K562 treated with DMSO at 1 percent for 48 hours (cell line): Measurements from ENCODE around the gene CDH15. TPM values are rescaled to one million over a fixed set of nuclear protein-coding genes. Genes with fewer than 3 reads are reported as not detected.

Source experiments
- total RNA-seq: library from RNA; unstranded; fragments of 300-600 nt; gene quantifications from 2 replicates; pipeline ENCODE4 v1.2.3, GENCODE V29; 2022; ENCODE audit warnings: low replicate concordance; ENCODE audit errors: extremely low read depth

Gene CDH15
- not detected in 2 replicates for total RNA-seq

DNA sequence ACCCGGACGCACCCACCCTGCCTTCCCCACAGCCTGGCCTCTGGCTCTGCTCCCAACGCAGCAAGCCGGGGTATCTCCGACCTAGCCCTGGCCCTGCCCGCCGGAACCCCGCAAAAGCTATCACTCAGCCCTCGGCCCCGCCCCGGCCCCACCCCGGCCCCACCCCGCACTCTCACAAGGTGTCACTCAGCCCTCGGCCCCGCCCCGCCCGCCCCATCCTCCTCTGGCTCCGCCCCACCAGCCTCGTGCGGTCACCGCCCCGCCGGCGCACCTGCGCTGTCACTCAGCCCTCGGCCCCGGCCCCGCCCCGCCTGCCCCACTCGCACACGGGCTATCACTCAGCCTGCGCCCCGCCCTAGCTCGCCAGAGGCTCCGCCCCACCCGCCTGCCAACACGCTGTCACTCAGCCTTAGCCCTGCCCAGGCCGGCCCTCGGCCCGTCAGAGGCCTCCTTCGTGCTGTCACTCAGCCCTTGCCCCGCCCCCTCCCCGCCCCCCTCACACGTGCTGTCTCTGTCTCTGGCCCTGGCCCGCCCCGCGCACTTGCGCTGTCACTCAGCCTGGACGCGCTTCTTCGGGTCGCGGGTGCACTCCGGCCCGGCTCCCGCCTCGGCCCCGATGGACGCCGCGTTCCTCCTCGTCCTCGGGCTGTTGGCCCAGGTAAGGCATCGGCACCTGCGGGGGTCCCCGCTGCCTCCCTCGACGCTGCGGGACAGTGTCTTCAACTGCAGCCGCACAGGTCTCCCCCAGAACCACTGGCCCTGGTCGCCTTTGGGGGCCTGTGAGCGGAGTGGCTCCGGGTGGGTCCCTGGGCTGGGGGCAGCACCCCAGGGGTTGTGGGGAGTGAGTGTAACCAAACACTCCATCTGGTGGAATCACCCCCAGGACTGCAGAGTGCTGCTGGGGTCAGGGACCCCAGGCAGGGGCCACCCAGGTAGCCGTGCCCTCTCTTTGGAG, at the start of gene CDH15:
Gene CDH15 (plus strand): TSS at position 533 of the 955 bp plus-strand sequence. CDS start 84 bp downstream, at position 617.

GRCh38 chr16:89200124-89200849, 28.7 kb downstream of the CDH15 start, which contains the start of gene SLC22A31:
SLC22A31 (minus strand) TSS chr16:89200537; CDS start chr16:89200501, 36 bp downstream.

GRCh38 chr16:89217388-89218191, 46.0 kb downstream of the CDH15 start, which contains the start of gene ZNF778:
ZNF778 (plus strand) TSS chr16:89217703; CDS start chr16:89221128, 3,425 bp downstream.

Other genes with a start within 250 kb of the CDH15 start
- not detected in 2 replicates for gene CBFA2T3, start 194.5 kb upstream of the CDH15 start, total RNA-seq
- gene ACSF3, start 77.9 kb upstream of the CDH15 start, total RNA-seq = not detected in 2 replicates
- gene SLC22A31, start 28.8 kb downstream of the CDH15 start, total RNA-seq = not detected in 2 replicates
- gene ZNF778, start 46.0 kb downstream of the CDH15 start, total RNA-seq = not detected in 2 replicates